Astrocyte of the hippocampus (primary cell): ENCODE measurements around the gene ANKMY1.

Experiments
- DNase-seq: peaks from one replicate; pipeline ENCODE4 v3.0.0; 2011; ENCODE audit warnings: low read depth, low spot score

Gene ANKMY1

DNA sequence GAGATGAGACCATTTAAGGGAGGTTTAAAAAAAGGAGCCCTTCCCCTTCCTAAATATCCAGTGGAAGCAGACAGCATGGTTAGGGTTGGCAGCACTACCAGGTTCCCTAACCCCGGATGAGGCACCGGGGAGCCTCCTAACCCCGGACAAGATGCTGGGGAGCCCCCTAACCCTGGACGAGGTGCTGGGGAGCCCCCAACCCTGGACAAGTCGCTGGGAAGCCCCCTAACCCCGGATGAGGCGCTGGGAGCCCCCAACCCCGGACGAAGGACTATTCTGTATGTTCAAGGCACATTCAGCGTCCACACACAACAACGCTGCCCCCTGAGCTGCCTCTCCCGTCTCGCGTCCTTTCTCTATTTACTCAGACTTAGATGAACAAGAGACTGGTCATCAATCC, 51.9 kb downstream of the ANKMY1 start:
- no peak for DNase-seq

DNA sequence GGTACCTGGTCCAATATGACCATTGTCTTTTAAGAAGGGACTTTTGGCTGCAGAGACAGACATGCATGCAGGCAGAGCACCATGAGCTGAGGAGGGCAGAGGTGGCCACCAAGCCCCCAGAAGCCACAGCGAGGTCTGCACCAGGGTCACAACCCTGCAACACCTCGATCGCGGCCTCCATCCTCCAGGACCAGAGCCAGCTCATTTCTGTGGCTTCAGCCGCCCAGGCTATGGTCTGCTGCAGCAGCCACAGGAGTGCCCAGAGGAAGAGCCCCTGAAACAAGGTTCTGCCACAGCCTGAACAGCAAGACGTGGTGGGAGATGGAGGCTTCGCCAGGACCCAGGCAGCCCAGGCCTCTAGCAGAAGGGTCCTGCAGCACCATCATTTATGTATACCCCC, 53.9 kb downstream of the ANKMY1 start:
- DNase-seq, result no peak

DNA sequence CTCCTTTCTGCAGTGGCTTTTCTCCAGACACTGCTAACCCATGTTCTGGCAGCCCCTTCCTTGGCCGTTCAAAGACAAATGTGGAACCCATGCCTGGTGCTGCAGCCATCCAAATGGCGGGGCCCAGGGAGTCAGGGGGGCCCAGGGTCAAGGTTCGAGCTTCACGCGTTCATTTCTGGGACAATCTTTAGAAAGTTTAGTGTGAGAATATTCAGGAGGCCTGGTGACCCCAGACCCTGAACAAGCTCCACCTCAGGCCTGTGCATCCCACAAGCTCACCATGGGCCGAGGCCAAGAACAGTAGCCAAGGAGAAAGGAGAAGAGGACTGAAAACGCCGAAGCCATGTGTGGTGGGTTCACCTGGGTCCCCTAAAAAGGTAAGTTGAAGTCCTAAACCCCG, 54.4 kb downstream of the ANKMY1 start:
- no peak for DNase-seq

- DNase-seq, result no peak
These were observed 55.2 kb downstream of the ANKMY1 start for GRCh38 chr2:240502430-240503121.

DNA sequence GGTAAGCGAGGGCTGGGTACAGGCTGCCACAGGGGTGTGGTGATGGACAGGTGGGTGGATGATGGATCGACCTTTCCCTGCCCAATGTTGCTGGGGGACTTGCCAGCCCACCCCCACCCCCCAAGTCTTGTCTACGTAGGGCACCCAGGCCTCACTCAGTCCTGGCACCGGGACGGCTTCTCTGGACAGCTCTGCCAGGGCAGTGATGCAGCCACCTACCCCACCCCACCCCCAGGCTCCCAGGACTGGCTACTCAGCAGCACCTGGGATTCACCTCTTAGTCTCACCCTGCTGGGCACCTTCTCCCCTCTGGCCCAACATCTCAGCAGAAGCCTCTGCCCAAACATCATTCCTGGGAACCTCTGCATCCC, 55.7 kb downstream of the ANKMY1 start:
- no peak for DNase-seq

- DNase-seq, result no peak
These were observed 56.2 kb downstream of the ANKMY1 start for GRCh38 chr2:240501531-240501991.

DNA sequence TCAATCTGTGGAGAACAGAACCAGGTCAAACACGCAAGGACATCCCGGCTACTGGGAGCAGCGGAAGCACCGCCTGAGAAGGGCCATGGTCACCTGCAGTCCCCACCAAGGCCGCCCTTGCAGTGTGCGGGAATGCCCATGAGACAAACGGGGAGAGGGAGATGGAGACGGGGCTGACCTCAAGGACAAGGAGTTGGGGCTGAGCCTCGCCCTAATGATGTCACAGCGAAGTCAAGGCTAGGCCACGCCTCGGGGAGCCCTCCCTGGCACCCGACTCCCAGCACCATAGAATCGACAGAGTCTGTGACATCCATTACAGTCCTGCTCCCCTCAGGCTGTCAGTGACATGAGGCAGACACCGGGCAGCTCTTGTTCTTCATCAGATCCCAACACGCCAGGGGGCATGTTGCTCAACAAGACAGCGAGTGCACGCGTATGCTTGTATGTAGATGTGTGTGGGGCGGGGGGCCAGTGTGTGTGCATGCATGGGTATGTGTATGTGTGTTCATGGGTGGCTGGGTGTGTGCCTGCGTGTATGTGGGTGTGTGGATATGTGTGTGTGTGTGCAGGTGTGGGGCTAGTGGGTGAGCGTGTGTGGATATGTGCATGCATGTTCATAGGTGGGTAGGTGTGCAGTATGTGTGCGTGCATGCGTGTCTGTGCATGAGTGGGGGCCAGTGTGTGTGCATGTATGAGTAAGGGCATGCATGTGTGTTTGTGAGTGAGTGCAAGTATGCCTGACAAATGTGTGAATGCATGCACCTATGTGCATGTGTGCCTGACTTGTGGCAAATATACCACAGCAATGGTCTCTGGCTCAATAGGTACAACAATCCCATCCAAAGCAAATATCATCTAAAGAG, 57.0 kb downstream of the ANKMY1 start:
- no peak for DNase-seq

DNA sequence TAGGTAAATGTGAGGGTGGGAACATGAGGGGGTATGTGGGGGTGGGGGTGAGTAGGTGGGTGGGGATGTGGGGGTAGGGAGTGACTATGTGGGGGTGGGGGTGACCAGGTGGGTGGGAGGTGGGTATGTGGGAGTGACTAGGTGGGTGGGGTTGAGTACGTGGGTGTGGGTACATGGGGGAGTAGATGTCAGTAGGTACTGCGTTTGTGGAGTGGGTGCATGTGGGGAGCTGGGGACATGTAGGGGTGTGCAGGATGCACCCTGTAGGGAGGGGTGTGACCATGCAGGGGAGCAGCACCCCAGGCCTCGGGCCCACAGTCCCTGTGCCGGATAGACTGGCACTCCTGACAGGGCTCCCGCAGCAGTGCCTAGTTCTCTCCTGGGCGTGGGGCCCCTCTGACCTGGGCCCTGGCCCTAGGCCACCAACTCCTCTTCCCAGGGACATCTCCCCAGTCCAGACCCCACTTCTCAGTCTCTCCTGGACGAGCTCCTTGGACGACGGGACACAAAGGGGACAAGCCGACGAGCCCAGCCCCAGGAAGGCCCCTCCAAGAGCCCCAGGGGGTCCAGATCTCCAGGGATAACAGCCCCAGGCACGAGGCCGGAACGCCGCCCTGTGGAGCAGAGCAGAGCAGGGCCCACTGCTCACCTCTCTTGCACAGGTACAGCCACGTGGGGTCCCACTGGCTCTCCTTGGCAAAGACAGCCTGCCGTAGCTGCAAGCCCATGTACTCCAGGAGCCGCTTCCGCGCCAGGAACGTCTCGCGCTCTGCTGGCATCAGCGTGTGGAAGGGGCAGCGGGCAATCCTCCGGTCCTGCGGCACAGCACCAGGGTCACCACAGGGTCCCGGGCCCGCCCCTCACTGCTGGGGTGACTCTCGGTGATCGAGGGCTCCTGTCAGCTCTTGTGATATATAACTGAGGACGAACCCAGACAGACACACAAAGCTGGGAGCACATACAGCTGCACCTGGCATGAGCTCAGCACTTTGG, 58.2 kb downstream of the ANKMY1 start:
- no peak for DNase-seq

GRCh38 chr2:240498958-240499260, 58.9 kb downstream of the ANKMY1 start:
- DNase-seq, result no peak

GRCh38 chr2:240498171-240498957, 59.4 kb downstream of the ANKMY1 start:
- no peak for DNase-seq

DNA sequence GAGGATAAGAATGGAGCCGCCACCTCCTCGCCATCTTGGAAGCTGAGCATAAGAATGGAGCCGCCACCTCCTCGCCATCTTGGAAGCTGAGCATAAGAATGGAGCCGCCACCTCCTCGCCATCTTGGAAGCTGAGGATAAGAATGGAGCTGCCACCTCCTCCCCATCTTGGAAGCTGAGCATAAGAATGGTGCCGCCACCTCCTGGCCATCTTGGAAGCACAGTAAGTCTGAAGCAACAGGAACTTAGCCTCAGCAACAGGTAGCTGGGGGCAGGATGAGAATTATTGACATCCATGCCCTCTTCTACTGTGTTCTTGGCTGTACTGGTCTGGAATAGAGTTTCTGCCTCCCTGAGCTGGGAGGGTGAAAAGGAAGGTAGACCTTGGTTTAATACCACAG, 60.7 kb downstream of the ANKMY1 start:
- DNase-seq, result peak; percentile 23

GRCh38 chr2:240494942-240495341, 62.8 kb downstream of the ANKMY1 start:
- peak; percentile 26 for DNase-seq

DNA sequence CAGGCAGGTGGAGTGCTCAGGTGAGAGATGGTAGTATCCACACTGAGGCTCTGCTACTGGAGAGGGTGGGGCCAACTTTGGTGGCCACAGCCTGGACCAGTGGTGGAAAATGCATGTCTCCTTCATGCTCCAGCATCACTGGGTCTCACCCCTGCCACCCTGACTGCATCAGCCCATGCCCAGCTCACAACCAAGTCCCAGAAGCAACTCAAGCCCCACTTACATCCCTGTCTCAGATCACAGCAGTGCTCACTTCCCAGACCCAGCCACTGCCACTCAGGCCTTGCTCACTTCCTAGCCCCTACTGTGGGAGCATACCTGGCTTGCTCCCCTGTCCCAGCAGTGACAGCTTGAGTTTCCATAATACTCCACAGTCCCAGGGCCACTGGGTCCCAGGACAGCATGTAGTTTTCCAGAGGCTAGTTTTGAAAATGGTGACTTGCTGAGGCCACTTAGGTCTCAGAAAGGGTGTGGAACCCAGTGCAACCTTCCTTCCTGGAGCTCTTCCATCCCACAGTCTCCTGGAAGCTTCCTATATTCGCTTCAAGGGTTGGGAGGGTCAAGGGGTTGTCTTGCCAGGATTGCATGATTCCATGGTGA, 63.5 kb downstream of the ANKMY1 start:
- DNase-seq, result no peak

GRCh38 chr2:240491483-240491882, 66.3 kb downstream of the ANKMY1 start:
- no peak for DNase-seq

GRCh38 chr2:240482141-240482540, 75.6 kb downstream of the ANKMY1 start:
- DNase-seq, result no peak

DNA sequence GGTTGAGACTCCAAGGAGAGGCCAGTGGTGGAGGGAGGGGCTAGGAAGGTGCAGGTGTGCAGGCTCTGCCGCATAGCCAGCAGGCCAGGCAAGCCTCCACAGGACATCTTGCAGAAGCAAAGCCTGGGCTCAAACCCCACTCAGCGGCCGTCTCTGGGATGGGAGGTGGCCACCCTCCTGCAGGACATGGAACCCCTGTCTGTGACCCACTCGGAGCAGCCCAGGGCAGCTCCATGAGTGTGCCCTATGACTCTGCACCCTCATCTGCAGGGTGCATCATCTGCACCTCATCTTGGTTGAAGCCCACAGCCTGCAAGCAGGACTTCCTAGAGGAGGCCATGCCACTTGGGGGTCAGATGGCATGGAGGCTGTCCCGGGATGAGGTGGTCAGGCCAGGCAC, 76.1 kb downstream of the ANKMY1 start:
- DNase-seq, result no peak

- DNase-seq, result no peak
These were observed 76.8 kb downstream of the ANKMY1 start for GRCh38 chr2:240480834-240481623.

DNA sequence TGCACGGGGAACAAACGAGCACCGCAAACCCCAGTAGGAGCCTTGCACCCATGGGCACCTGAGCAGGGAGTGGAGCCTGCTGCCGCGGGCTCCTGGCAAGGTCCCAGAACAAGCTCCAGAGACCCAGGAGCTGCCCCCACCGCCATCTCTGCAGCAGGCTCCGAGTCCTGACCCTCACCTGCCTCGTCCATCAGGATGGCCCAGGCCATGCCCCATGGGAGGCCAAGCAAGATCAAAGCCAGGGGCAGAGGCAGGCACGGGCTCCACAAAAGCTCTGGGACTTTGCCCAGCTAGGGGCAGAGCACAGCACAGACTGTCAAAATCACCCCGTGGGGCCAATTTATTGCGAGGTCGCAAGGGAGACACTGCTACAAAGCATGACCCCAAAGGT, 78.7 kb downstream of the ANKMY1 start:
- DNase-seq, result no peak

GRCh38 chr2:240478346-240479110, 79.3 kb downstream of the ANKMY1 start:
- no peak for DNase-seq
